CD14-positive monocyte (primary cell): Measurements from ENCODE around the gene SORBS1. TPM values are rescaled to one million over a fixed set of nuclear protein-coding genes. Genes with fewer than 3 reads are reported as not detected.

ENCODE experiments used
- DNase-seq, 3 donors: peaks; one replicate each; pipeline ENCODE4 v3.0.0-alpha.2; 2011 to 2022
- H2AFZ ChIP-seq: 2 replicates; pipeline ENCODE4 v1.6.0; 2012; ENCODE audit warnings: mild to moderate bottlenecking, low read depth, low read length, inconsistent platforms; ENCODE audit not compliant: insufficient read depth, poor library complexity, severe bottlenecking
- H3K27ac ChIP-seq, 2 donors: 1 replicate in 1 of 2; 2 replicates in 1 of 2; pipeline ENCODE4 v1.5.1; 2012 to 2013; ENCODE audit warnings: low read length in 2 of 2, control low read depth in 1 of 2, inconsistent platforms in 1 of 2, low read depth in 1 of 2, mild to moderate bottlenecking in 1 of 2
- H3K27me3 ChIP-seq, 2 donors: one replicate each; pipeline versions ENCODE4 v1.6.0 to v1.6.1; 2011 to 2013; ENCODE audit warnings: low read length in 2 of 2; ENCODE audit not compliant: control insufficient read depth in 2 of 2, insufficient read depth in 2 of 2
- H3K36me3 ChIP-seq, 2 donors: replicated peaks in 1 of 2; 1 replicate in 1 of 2; 2 replicates in 1 of 2; pipeline versions ENCODE4 v1.5.1 to v1.6.1; 2012 to 2013; ENCODE audit warnings: low read length in 2 of 2, control low read depth in 1 of 2, inconsistent platforms in 1 of 2, mild to moderate bottlenecking in 1 of 2; ENCODE audit not compliant: insufficient read depth in 2 of 2, control insufficient read depth in 1 of 2
- H3K4me1 ChIP-seq, 2 donors: 1 replicate in 1 of 2; 2 replicates in 1 of 2; pipeline versions ENCODE4 v1.5.1 to v1.6.1; 2012 to 2013; ENCODE audit warnings: low read length in 2 of 2, control low read depth in 1 of 2, inconsistent platforms in 1 of 2, mild to moderate bottlenecking in 1 of 2, moderate library complexity in 1 of 2; ENCODE audit not compliant: insufficient read depth in 2 of 2, control insufficient read depth in 1 of 2
- H3K4me2 ChIP-seq: replicated peaks from 2 replicates; pipeline ENCODE3; 2012; ENCODE audit warnings: low read length, moderate library complexity, mild to moderate bottlenecking; ENCODE audit not compliant: poor library complexity, severe bottlenecking; ENCODE audit errors: extremely low read depth
- H3K4me3 ChIP-seq, 3 experiments: fragments of 200-600 bp in 1 of 3; sonication (generic) in 1 of 3; replicated peaks in 1 of 3; 1 replicate in 2 of 3; 2 replicates in 1 of 3; pipeline ENCODE4 v1.5.1; 2011 to 2013; ENCODE audit warnings: low read length in 3 of 3, mild to moderate bottlenecking in 3 of 3, control low read depth in 2 of 3, low read depth in 2 of 3, inconsistent platforms in 1 of 3, moderate library complexity in 1 of 3
- H3K79me2 ChIP-seq: 2 replicates; pipeline ENCODE4 v1.6.0; 2012; ENCODE audit warnings: mild to moderate bottlenecking, control low read depth, inconsistent platforms, low read length, moderate library complexity; ENCODE audit not compliant: insufficient read depth
- H3K9ac ChIP-seq: 2 replicates; pipeline ENCODE4 v1.6.0; 2017; ENCODE audit warnings: low read length, mild to moderate bottlenecking; ENCODE audit not compliant: insufficient read depth, poor library complexity, severe bottlenecking
- H3K9me3 ChIP-seq, 2 donors: replicated peaks in 1 of 2; 1 replicate in 1 of 2; 2 replicates in 1 of 2; pipeline versions ENCODE4 v1.5.1 to v1.6.1; 2012 to 2013; ENCODE audit warnings: low read length in 2 of 2, control low read depth in 1 of 2; ENCODE audit not compliant: control insufficient read depth in 1 of 2, insufficient read depth in 1 of 2
- H4K20me1 ChIP-seq: 2 replicates; pipeline ENCODE4 v1.6.0; 2012; ENCODE audit warnings: mild to moderate bottlenecking, low read length, control low read depth, moderate library complexity; ENCODE audit not compliant: insufficient read depth
- H3K27ac Mint-ChIP-seq, 7 donors: one replicate each; pipeline ENCODE4 v1.8.0; 2020; ENCODE audit warnings: mild to moderate bottlenecking in 7 of 7, mixed read lengths in 7 of 7, moderate library complexity in 6 of 7, inconsistent platforms in 2 of 7
- H3K27me3 Mint-ChIP-seq, 3 donors: one replicate each; pipeline ENCODE4 v1.8.0; 2021 to 2022; ENCODE audit warnings: low read depth in 3 of 3, mild to moderate bottlenecking in 3 of 3, mixed read lengths in 3 of 3, moderate library complexity in 3 of 3, inconsistent platforms in 1 of 3
- H3K36me3 Mint-ChIP-seq, 2 donors: one replicate each; pipeline ENCODE4 v1.8.0; 2020; ENCODE audit warnings: mixed read lengths in 2 of 2, inconsistent platforms in 1 of 2, mild to moderate bottlenecking in 1 of 2
- H3K4me1 Mint-ChIP-seq: one replicate; pipeline ENCODE4 v1.8.0; 2020; ENCODE audit warnings: mild to moderate bottlenecking, mixed read lengths
- H3K4me3 Mint-ChIP-seq, 2 donors: one replicate each; pipeline ENCODE4 v1.8.0; 2020; ENCODE audit warnings: mild to moderate bottlenecking in 2 of 2, mixed read lengths in 2 of 2, moderate library complexity in 1 of 2
- H3K9me3 Mint-ChIP-seq, 7 donors: one replicate each; pipeline ENCODE4 v1.8.0; 2020 to 2022; ENCODE audit warnings: mixed read lengths in 7 of 7, mild to moderate bottlenecking in 6 of 7, moderate library complexity in 6 of 7, inconsistent platforms in 2 of 7
- CTCF ChIP-seq: fragments of 200-600 bp; IDR thresholded peaks from one replicate; pipeline ENCODE4 v1.8.0; 2022; ENCODE audit warnings: antibody characterized with exemption, mild to moderate bottlenecking
- WGBS: methylation state at CpG from one replicate; pipeline ENCODE4 v1.1.5; 2013; ENCODE audit warnings: missing lambda C conversion rate; ENCODE audit not compliant: insufficient coverage; 5-methylcytosine and 5-hydroxymethylcytosine counted together
- intact Hi-C, 2 donors: fragments of 100-400 bp; cut with micrococcal nuclease; formaldehyde crosslinking; loops; one replicate each; pipeline versions ENCODE4 v1.15.0 to v1.15.1; 2023
- polyA plus RNA-seq, 3 donors: library from polyadenylated mRNA; depleted of rRNA in 1 of 3; unstranded in 2 of 3; stranded (reverse) in 1 of 3; fragments of 300-500 nt in 2 of 3; fragments of >200 nt in 1 of 3; fragmentation: Illumina TruSeq in 2 of 3; gene quantifications; 1 replicate in 2 of 3; 2 replicates in 1 of 3; pipeline ENCODE4 v1.2.3, GENCODE V29; 2012 to 2021

Gene SORBS1
- polyA plus RNA-seq, 3 donors: 0.08 to 0.15 TPM; not detected in 1

GRCh38 chr10:95445837-95446486 lies 115.2 kb downstream of the SORBS1 start:
- Histone ChIP-seq H4K20me1 (no peaks in the 10 kb centered on the region), H3K4me1 (no peaks in the 10 kb centered on the region), H3K36me3 (no peaks in the 10 kb centered on the region), H3K4me3 (no peak overlapping the region), H3K9ac (no peak overlapping the region), H3K27me3 (no peaks in the 10 kb centered on the region), H2AFZ (no peak overlapping the region), H3K79me2 (no peaks in the 10 kb centered on the region), H3K4me2 (no peak overlapping the region), H3K27ac (no peak overlapping the region), H3K9me3 (no peaks in the 10 kb centered on the region)
- Mint-ChIP-seq H3K36me3 (no peaks in the 10 kb centered on the region), H3K9me3 (peaks cover 0 to 2% (median 0%) of the 10 kb centered on the region in 7 donors), H3K4me3 (no peak overlapping the region), H3K27me3 (peaks cover 0 to 2% (median 2%) of the 10 kb centered on the region in 3 donors), H3K4me1 (peaks cover 2% of the 10 kb centered on the region), H3K27ac (no peak overlapping the region)
- intact Hi-C loops: loop anchor here in 1 of 2 donors (5.0 kb wide), 1 partner anchor 74 kb away; no protein-coding TSS in a partner anchor
- DNase-seq: peak; percentile 19 to 49 (median 29)
- TF ChIP-seq CTCF: peak; percentile 92
- WGBS: no CpG with 5 or more reads among the region's 7 CpGs

- intact Hi-C loops: loop anchor here in 1 of 2 donors (5.0 kb wide), 1 partner anchor 73 kb away; no protein-coding TSS in a partner anchor
Observed at GRCh38 chr10:95445223-95445836, 115.8 kb downstream of the SORBS1 start.

More at GRCh38 chr10:95445223-95445836, 115.8 kb downstream of the SORBS1 start:
- no peaks in the 10 kb centered on the region for H3K9me3 ChIP-seq
- no peak overlapping the region for H2AFZ ChIP-seq
- H3K79me2 ChIP-seq: no peaks in the 10 kb centered on the region
- no peak for TF ChIP-seq CTCF
- H3K4me2 ChIP-seq: no peak overlapping the region
- no peak overlapping the region for H3K9ac ChIP-seq
- 73% methylated on average over 4 of the region's 6 CpGs for WGBS
- Mint-ChIP-seq H3K36me3 (no peaks in the 10 kb centered on the region), H3K9me3 (peaks cover 0 to 2% (median 0%) of the 10 kb centered on the region in 7 donors), H3K4me1 (peaks cover 2% of the 10 kb centered on the region), H3K27ac (no peak overlapping the region), H3K27me3 (peaks cover 0 to 2% (median 2%) of the 10 kb centered on the region in 3 donors), H3K4me3 (no peak overlapping the region)
- no peaks in the 10 kb centered on the region for H4K20me1 ChIP-seq
- H3K27ac ChIP-seq: no peak overlapping the region
- H3K4me1 ChIP-seq: no peaks in the 10 kb centered on the region
- H3K27me3 ChIP-seq: no peaks in the 10 kb centered on the region
- no peaks in the 10 kb centered on the region for H3K36me3 ChIP-seq
- no peak for DNase-seq
- H3K4me3 ChIP-seq: no peak overlapping the region
